K562 (cell line): Measurements from ENCODE around the gene HOXA13. TPM values are rescaled to one million over a fixed set of nuclear protein-coding genes. Genes with fewer than 3 reads are reported as not detected.

Experiments
- CHAMP1 ChIP-seq: fragments of 450-650 bp; IDR thresholded peaks from 2 replicates; pipeline ENCODE4 v1.6.1; 2016; ENCODE audit warnings: mild to moderate bottlenecking
- HDAC3 ChIP-seq: fragments of 450-650 bp; IDR thresholded peaks from 2 replicates; pipeline ENCODE4 v1.6.1; 2018; ENCODE audit warnings: borderline replicate concordance, mild to moderate bottlenecking, moderate library complexity; ENCODE audit not compliant: partially characterized antibody
- IFI16 ChIP-seq: fragments of 250-450 bp; sonication (Bioruptor Pico); IDR thresholded peaks from 2 replicates; pipeline ENCODE4 v2.1.2; 2022; ENCODE audit warnings: mild to moderate bottlenecking, inconsistent platforms
- MIER1 ChIP-seq: fragments of 450-650 bp; IDR thresholded peaks from 2 replicates; pipeline ENCODE4 v1.6.1; 2016; ENCODE audit warnings: antibody characterized with exemption, mild to moderate bottlenecking, low read depth
- RFX5 ChIP-seq: IDR thresholded peaks from 2 replicates; pipeline ENCODE4 v1.6.1; 2011; ENCODE audit warnings: low read depth, mild to moderate bottlenecking, improper control_type of control experiment, low read length
- ZNF707 ChIP-seq: fragments of 250-450 bp; sonication (Bioruptor Pico); conservative IDR thresholded peaks from 2 replicates; pipeline ENCODE4 v1.8.0; 2022; ENCODE audit warnings: inconsistent platforms, mild to moderate bottlenecking, moderate library complexity
- polyA plus RNA-seq, 8 experiments: library from polyadenylated mRNA; depleted of rRNA in 4 of 8; stranded (reverse) in 5 of 8; unstranded in 3 of 8; fragments of >200 nt; fragmentation: Nextera tagmentation in 2 of 8; fragmentation: Illumina TruSeq in 1 of 8; extraction: Ambion mirVana in 2 of 8; extraction: Trizol in 1 of 8; gene quantifications; 2 replicates each; pipeline versions ENCODE4 v1.2.1 to v1.2.3, GENCODE V29; 2011 to 2014; ENCODE audit warnings: inconsistent platforms in 1 of 8, missing spikeins in 1 of 8
- total RNA-seq, 7 experiments: library from RNA; depleted of rRNA in 6 of 7; stranded (reverse); fragments of >200 nt in 6 of 7; fragmentation: Illumina TruSeq in 2 of 7; extraction: Trizol in 2 of 7; gene quantifications; 2 replicates each; pipeline versions ENCODE4 v1.2.1 to v1.2.3, GENCODE V29; 2011 to 2021; ENCODE audit warnings: low replicate concordance in 1 of 7
- TF ChIP-seq, protein P1 (sequence below), 2 experiments: IDR thresholded peaks; 2 replicates each; pipeline ENCODE4 v1.6.1; 2011; ENCODE audit warnings: borderline replicate concordance in 1 of 2, control low read depth in 1 of 2, low read depth in 1 of 2, low read length in 1 of 2, mild to moderate bottlenecking in 1 of 2, mixed read lengths in 1 of 2, moderate library complexity in 1 of 2; ENCODE audit not compliant: insufficient read depth in 1 of 2, insufficient read length in 1 of 2, poor library complexity in 1 of 2, severe bottlenecking in 1 of 2; ENCODE audit errors: extremely low read depth in 1 of 2
- TF ChIP-seq, protein P2 (sequence below): fragments of 450-650 bp; formaldehyde crosslinking; IDR thresholded peaks from 2 replicates; pipeline ENCODE4 v1.4.0; 2022; ENCODE audit warnings: mild to moderate bottlenecking, moderate library complexity

The HOXA13 gene
- total and polyA plus RNA-seq, 9 of the 15 experiments (the other 6 are each of a cell fraction or from before 2014, with no cell fraction given), result not detected

DNA sequence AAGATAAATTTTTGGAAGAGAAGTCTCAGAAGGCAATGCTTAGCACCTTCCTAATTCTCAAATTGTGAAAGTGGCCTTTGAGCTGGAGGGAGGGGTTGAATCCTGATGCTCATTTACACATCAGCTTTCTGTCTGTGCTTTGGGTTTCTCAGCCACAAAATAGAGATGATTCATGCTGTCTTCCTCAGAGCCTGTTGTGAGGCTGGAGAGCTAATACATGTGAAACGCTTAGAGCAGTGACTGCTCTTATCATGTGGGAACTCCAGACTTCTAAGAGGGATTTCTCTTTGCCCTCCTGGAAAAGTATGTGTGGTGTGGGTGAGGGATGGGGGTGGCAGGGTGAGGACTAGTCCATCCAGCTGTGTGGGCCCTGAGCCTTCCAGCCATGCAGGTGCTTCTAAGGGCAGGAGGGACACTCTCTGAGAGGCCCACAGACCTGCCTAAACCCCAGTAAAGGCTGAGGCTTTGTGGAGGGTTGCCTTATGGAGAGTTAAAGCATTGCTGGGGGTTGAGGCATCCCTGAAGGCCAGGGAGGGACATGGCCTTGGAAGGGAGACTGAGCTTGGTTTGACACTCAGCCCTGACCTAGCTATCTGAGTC is 37.9 kb upstream of the HOXA13 start (continued):
- TF ChIP-seq, protein P1, sequence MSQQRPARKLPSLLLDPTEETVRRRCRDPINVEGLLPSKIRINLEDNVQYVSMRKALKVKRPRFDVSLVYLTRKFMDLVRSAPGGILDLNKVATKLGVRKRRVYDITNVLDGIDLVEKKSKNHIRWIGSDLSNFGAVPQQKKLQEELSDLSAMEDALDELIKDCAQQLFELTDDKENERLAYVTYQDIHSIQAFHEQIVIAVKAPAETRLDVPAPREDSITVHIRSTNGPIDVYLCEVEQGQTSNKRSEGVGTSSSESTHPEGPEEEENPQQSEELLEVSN (IDR thresholded peaks at IDR 0.05; ENCODE audit: borderline replicate concordance in 1 of 2, extremely low read depth in 1 of 2, insufficient read depth in 1 of 2, insufficient read length in 1 of 2, low read depth in 1 of 2, low read length in 1 of 2, poor library complexity in 1 of 2, severe bottlenecking in 1 of 2), result no peak
- TF ChIP-seq MIER1 (no peak), CHAMP1 (no peak), HDAC3 (no peak), RFX5 (no peak), IFI16 (CRISPR knock-in tag) (no peak), ZNF707 (CRISPR knock-in tag) (no peak)
- TF ChIP-seq, protein P2, sequence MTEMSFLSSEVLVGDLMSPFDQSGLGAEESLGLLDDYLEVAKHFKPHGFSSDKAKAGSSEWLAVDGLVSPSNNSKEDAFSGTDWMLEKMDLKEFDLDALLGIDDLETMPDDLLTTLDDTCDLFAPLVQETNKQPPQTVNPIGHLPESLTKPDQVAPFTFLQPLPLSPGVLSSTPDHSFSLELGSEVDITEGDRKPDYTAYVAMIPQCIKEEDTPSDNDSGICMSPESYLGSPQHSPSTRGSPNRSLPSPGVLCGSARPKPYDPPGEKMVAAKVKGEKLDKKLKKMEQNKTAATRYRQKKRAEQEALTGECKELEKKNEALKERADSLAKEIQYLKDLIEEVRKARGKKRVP (CRISPR knock-in tag), result no peak
- TF ChIP-seq, all 486 proteins: peak for 0
